H54 (cell line): ENCODE results near the gene SFT2D3.

Source experiments
- DNase-seq: peaks from one replicate; pipeline ENCODE4 v3.0.0; 2011; ENCODE audit warnings: low spot score, mixed read lengths; ENCODE audit not compliant: insufficient read length
- FAIRE-seq: peaks from 3 replicates; lab custom pipeline; 2011; peaks lifted over from hg19 to GRCh38; lab: Jason Lieb, UNC
- POLR2A ChIP-seq: IDR thresholded peaks from 2 replicates; pipeline ENCODE4 v1.6.1; 2011; ENCODE audit warnings: low read depth, mild to moderate bottlenecking, low read length

Gene SFT2D3

GRCh38 chr2:127701193-127701650 is at the start of gene SFT2D3:
SFT2D3 (plus strand) TSS chr2:127701497; CDS start chr2:127701529, 32 bp downstream.
- DNase-seq: peak; percentile 98
- peak; percentile 93 for TF ChIP-seq POLR2A
- FAIRE-seq: no peak

GRCh38 chr2:127651971-127652550 is 49.2 kb upstream of the SFT2D3 start:
- no peak for FAIRE-seq
- DNase-seq: no peak
- TF ChIP-seq POLR2A: no peak

- TF ChIP-seq POLR2A: no peak
- FAIRE-seq (no peak), DNase-seq (no peak)
Measured at GRCh38 chr2:127652786-127653357, 48.4 kb upstream of the SFT2D3 start.

- DNase-seq (no peak), FAIRE-seq (no peak)
- TF ChIP-seq POLR2A: no peak
Measured at GRCh38 chr2:127653421-127654083, 47.7 kb upstream of the SFT2D3 start.

- DNase-seq (no peak), FAIRE-seq (no peak)
- TF ChIP-seq POLR2A: no peak
Measured at GRCh38 chr2:127654084-127654837, 47.0 kb upstream of the SFT2D3 start.

- no peak for TF ChIP-seq POLR2A
- FAIRE-seq: no peak
- DNase-seq: no peak
Measured at GRCh38 chr2:127654838-127655175, 46.5 kb upstream of the SFT2D3 start.

- TF ChIP-seq POLR2A: no peak
- no peak for FAIRE-seq
- no peak for DNase-seq
Measured at GRCh38 chr2:127655209-127656073, 45.9 kb upstream of the SFT2D3 start.

- TF ChIP-seq POLR2A: no peak
- FAIRE-seq (no peak), DNase-seq (no peak)
Measured at GRCh38 chr2:127656569-127657231, 44.6 kb upstream of the SFT2D3 start.

- DNase-seq: no peak
- FAIRE-seq: no peak
- no peak for TF ChIP-seq POLR2A
Measured at GRCh38 chr2:127657232-127657595, 44.1 kb upstream of the SFT2D3 start.

GRCh38 chr2:127658146-127658545 is 43.2 kb upstream of the SFT2D3 start:
- FAIRE-seq: no peak

GRCh38 chr2:127658641-127659407 is 42.5 kb upstream of the SFT2D3 start:
- TF ChIP-seq POLR2A: no peak
- FAIRE-seq (no peak), DNase-seq (no peak)

More at GRCh38 chr2:127658146-127658545, 43.2 kb upstream of the SFT2D3 start:
- TF ChIP-seq POLR2A: no peak
- no peak for DNase-seq
